NCI-H146 treated with DMSO at 0.1 percent for 48 hours (cell line): Measurements from ENCODE around the gene IRAK2.
A peak's percentile ranks its signal among the peaks of the same experiment; 100 is the strongest.

Experiments
- DNase-seq: peaks from one replicate; lab custom pipeline; 2025; ENCODE audit not compliant: unreplicated experiment; lab: John Stamatoyannopoulos, UW

Gene IRAK2

DNA sequence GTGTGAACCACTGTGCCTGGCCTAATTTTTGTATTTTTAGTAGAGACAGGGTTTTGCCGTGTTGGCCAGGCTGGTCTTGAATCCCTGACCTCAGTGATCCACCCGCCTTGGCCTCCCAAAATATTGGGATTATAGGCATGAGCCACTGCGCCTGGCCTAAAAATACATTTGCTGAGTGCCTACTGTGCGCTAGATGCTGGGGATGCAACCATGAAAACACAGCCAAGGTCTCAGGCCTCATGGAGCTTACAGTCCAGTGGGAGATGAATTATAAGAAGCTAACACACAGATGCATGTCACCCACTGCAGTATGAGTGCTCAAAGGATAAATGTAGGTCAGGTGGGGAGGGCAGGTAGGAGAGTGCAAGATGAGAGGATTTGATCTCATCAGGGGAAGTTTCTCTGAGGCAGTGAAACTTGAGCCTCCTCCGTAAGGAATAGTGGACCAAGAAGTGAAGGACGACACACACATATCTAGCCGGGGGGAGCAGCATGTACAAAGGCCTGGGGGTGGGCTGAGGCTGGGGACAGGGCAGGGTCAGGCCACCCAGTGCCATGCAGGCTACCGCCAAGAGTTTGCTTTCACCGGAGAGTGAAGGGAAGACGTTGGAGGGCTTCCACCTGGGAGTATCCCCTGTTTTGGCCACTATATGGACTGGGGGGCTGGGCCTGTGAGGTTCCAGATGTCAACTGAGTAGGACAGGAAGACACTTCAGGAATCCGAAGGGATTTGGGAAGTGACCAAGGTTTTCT is 24.3 kb downstream of the IRAK2 start:
- DNase-seq: no peak

DNA sequence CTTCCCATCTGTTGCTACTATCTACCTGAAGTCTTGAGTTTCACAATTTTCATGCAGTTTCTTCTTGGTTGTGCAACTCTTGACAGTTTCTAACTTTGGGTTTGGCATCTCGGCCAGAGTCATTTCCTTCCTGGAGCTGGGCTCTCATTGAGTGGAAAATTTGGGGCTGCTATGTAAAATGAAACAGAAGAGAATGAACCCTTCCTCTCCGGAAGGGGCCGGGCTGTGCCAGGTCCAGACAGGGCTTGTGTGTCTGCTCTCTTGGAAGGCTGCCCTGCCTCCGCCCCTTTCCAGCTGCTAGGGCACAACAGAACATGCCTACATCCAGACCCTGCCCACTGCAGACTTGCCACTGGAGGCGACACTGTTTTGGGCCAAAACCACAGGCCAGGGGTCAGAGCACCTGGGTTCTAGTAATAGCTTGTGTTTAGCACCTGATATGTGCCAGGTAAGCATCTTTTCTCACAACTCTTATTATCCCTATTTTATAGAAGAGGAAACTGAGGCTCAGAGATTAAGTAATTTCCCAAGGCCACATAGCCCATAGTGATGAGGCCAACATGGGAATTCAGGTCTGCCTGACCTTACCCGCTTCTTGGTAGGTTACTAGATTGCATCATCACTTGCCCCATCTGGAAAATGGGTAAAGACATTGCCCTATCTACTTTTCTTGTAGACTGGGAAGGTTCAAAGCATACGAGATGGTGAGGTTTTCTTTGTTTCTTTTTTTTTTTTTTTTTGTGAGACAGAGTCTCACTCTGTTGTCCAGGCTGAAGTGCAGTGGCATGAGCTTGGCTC is 25.0 kb downstream of the IRAK2 start:
- no peak for DNase-seq

DNA sequence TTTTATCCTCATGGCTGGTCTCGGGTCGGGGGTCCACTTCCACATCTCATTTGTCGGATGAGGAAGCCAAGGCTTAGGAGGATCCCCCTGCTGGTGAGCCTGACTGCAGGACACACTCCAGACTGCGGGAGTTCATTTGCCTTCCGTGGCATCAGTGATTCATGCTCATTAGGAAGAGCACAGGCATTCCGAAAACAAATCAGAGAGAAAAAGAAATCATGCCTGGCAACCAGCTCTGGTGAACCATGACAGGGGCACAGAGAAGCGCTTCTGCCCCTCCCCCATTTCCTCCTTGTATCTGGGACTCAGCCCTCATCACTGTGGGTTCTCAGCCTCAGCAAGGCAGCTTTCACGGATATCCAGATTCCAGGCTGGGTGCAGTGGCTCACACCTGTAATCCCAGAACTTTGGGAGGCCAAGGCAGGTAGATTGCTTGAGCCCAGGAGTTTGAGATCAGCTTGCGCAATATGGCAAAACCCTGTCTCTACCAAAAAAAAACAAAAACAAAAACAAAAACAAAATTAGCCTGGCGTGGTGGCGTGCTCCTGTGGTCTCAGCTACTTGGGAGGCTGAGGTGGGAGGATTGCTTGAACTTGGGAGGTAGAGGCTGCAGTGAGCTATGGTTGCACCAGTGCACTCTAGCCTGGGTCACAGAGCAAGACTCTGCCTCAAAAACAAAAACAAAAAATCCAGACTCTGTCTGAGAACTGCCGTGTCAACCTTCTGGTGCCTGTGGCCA is 28.4 kb downstream of the IRAK2 start:
- DNase-seq: no peak

DNA sequence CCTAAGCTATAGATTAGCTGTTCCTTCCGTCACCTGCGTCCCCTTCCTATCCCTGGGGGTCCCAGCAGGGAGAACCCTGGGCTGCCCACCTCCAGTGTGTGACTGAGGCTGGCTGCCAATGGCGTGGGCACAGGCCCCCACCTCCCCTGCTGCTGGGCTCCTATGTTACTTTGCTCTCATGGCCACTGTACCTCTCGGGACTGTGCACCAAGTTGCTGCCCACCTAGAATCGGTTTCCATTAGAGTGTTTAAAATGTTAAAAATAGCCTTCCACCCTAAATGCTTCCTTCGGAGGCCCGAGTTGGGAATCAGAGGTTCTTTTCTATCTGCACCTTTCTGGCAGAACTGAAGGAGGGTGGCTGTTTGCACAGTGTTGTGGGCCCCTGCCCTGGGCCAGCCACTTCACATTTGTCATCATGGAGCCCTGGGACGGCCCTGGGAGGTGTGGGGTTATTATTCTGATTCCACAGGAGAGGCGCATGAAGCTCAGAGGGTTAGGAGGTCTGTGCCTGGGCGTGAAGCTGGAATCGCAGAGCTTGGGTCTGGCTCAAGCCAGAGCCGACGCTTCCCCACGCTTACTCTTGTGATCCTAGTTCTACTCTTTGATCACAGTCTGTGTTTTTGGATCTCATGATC is 29.1 kb downstream of the IRAK2 start:
- DNase-seq: no peak

DNA sequence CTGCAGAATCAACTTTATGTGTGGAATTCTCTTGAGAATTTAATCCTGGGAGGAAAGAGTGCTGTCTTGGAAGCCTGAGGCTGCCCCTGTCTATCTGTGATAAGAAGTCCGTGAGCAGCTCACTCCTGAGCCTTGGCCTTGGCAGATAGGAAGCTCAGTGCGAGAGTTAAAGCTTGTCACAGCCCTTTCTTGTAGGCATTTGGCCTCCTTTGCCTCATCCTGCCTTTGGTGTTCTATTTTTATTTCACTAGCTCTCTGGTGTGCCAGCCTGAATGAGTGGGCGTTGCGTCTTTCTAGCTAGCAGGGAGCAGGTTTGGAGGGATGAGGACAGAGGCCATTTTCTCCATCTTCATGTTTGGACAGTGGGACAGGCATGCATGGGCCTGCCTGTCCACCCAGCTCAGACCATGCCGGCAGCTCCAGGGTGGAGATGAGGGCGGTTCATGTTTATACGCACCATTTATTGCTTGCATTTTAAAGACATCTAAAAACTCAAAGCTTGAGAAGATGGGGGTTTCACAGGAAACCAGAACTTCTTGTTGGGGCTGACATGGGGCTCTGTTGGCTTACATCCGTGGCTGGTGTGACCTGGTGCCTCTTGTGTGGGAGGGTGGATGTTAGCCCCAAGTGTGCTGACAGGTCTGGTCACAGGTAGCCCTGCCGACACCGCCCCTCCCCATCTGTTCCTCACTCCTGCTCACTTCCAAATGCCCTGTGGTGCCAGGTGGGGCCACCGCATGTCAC is 29.8 kb downstream of the IRAK2 start:
- no peak for DNase-seq

DNA sequence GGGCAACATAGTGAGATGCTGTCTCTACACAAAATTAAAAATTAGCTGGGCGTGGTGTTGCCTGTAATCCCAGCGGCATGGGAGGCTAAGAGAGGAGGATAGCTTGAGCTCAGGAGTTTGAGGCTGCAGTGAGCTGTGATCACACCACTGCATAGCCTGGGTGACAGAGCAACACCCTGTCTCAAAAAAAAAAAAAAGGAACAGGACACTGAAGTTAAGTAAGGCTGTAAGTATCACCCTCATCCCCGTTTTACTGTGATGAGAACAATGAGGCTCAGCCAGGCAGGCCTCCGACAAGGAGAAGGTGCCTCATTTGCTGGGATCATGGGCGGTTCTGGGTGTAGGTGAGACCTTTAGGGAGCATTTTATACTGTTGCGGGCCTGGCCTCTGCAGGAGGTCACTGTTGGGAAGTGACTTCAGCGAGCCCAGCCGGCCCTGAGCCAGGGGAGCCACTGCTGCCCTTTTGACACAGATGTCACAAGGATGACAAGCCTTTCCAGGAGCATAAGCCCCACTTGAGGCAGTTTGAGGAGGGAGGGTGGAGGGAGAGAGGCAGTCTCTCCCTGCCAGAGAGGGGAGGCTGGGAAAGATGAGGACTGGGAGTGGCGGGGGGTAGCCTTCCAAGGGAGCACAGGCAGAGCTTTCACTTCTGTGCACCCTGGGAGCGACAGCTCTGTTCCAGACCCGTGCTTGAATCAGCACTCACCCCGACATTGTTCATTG is 30.8 kb downstream of the IRAK2 start:
- no peak for DNase-seq

DNA sequence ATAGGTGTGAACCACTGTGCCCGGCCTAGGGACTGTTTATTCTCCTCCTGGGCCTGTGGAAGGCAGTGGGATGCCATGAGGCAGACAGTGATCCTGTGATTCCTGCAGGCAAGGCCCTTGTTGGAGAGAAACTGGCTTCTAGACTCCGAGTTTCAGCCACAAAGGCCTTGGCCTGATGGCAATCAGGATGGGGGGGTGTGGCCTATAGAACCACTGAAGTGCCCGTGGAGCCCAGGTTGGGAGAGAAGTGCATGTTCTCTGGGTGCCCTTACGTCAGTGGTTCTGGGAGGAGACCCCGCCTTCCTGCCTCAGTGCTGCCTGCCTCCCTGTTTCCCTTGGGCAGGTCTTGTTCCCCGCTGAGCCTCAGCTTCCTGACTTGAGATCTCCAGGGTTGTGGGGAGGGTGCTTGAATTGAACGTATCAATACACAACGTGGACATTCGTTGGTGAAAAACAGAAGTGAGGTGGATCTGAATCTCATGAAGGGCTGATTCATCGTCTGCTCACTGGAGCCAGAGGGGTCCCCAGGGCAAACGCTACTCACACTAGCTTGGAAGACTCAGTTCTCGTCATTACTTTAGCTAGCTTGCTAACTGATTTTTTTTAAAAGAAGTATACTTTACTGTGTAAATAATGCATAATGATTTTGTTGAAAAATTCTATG is 31.8 kb downstream of the IRAK2 start:
- DNase-seq: no peak

DNA sequence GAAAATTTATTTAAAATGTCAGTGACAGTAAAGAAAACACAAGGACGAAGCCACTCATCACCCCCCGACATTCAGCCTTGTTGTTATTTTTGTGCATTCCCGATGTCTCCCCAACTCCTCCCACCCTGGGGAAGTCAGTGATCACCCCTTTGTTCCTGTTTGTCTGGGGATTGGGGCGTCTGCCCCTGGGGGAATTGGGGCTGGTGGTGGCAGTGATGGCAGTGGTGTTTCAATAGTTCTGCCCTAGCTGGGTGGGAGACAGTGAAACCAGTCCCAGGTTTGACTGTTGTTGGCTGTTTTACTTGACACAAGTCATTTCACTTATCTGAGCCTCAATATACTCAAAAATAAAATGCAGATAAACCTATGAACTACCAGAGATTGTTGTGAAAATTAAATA is 33.5 kb downstream of the IRAK2 start:
- DNase-seq: no peak

DNA sequence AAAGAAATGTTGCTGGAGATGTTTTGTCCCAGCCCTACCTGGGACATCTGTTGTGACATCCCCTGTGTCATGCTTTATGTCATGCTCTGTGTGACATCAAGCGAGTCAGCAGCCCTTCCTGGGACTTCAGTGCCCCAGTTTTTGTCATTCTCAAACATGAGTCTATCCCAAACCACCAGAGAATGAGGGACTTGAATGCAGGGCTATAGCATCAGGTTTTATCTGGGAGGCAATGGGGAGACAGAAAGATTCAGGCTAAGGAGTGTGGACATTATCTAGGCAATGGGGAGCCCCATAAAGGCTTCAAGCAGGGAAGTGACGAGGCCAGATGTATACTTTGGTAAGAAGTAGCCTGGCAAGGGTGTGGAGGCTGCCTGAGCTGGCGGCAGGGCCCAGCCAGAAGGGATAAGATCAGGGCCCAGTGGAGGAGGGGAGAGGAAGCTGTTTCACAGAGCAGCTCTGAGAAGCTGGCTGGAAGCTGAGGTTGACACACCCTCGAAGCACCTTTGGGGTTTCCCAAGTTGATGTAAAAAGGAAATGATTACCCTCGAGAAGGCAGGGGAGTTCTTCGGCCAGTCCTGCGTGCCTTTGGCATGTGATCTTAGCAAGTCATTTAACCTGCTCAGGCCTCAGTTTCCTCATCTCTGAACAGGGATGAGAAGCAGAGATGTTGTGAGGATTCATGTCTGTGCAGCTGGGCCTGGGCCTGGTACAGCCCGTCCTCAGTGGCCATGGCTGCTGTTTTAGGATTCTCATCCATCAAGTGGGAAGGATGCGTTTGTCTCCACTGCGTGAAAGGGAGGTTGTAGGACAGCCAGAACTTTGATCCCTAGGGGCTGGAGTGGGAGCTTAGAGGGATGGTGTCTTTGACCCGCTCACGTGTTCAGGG is 34.3 kb downstream of the IRAK2 start:
- DNase-seq: no peak

DNA sequence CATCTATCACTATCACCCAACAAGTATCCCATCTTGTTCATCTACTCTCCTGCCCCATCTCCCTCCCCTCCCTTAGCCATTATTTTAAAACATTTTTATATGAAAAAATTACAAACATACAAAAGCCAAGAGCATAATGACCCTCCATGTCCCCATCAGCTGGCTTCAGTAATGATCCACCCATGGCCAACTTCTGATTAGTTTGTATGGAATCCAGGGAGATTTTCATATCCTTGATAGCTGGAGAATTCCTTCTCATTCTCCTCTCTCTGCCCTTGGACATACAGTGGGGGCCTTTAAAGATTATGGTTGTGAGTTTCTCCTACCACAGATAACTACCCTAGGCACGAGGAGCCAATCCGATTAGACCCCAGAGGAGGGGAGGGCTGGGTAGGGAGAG is 40.2 kb downstream of the IRAK2 start:
- DNase-seq: no peak

DNA sequence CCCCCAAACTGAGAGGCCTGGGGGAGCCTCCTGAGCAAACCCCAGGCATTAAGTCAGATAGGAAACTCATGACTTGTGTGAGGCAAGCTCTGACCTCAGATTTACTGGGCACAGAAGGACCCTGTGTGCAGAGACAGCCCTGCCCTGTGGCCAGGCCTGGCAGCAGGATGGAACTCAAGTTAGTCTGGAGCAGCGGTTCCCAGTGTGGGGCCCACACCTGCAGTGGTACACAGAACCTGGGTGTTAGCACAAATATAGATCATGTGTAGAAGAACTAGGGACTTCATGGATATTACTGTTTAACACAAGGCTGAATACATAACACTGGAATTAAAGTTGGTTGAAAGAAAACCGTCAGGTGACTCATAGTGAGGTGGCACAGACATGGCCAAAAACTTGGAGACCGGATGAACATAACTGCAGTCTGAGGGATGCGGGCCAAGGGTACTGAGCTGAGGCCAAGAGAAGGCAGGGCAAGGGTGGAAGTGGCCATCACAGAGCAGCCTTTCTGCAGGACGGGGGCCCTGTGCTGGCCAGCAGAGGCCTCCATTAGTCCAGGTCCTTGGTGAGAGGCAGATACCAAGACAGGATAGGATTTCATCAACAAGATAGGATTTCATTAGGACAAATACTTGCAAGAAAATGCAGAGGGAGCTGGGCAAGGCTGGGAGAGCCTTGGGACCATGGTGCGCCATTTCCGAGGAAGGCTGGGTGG is 40.9 kb downstream of the IRAK2 start:
- DNase-seq: no peak

DNA sequence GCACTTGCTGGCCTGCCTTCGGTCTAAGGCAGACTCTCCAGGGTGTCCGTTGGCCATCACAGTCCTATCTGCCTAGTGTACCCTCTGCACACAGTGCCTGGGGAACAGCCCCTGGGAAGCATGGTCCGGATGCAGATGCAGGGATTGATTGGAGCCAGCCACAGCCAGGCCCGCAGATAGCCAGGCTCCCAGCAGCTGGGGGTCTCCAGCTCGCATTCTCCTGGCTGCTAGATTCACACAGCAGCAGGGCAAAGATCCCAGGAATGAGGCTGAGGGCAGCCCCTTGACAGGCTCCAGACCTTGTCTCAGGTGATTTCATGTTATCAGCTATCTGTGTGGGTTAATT is 41.4 kb downstream of the IRAK2 start:
- no peak for DNase-seq

DNA sequence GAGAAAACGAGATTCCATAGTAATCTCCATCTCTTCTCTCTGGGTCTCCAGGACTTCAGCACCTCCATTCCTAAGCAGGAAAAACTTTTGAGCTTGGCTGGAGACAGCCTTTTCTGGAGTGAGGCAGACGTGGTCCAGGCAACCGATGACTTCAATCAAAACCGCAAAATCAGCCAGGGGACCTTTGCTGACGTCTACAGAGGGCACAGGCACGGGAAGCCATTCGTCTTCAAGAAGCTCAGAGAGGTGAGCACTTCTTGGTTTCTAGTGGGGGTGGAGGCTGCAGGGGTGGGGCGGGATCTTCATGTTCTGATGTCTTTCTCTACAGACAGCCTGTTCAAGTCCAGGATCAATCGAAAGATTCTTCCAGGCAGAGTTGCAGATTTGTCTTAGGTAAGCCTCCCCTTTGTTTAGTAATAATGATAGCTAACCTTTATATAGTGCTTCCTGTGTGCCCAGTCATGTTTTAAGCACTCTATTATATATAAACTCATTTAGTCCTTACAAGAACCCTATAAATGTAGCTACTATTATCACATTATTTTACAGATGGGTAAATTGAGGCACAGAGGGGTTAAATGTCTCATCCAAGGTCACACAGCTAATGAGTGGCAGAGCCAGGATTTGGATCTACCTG is 48.6 kb downstream of the IRAK2 start:
- no peak for DNase-seq

DNA sequence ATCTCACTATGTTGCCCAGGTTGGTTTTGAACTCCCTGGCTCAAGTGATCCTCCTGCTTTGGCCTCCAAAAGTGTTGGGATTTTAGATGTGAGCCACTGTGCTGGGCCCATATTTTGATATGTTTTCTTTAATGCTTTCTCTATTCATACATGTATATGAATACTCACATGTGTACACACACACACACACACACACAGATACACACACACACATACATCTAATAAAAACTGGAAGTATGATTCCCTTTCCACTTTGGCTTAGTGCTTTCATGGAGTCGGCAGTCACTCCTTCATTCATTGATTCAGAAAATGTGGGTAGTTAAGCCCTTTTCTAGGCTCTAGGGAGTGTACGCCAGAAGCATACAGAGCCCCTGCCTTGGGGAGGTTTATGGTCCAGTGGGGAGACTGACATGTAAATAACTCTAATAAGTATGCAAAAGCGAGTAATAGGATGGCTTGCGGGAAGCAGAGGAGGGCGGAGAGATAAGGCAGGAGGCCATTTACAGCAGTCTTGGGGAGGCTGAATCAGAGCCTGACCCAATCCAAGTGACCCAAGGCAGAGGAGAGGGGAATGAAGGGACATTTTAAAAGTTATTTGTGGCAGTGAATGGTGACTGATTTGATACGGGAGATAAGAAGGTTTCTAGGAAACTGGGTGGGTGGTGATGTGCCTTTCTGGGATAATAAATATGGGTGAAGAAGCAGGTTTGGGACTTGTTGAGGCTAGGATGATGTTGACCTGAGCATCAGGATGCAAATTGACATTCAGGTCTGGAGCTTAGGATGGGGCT is 51.1 kb downstream of the IRAK2 start:
- DNase-seq: no peak

DNA sequence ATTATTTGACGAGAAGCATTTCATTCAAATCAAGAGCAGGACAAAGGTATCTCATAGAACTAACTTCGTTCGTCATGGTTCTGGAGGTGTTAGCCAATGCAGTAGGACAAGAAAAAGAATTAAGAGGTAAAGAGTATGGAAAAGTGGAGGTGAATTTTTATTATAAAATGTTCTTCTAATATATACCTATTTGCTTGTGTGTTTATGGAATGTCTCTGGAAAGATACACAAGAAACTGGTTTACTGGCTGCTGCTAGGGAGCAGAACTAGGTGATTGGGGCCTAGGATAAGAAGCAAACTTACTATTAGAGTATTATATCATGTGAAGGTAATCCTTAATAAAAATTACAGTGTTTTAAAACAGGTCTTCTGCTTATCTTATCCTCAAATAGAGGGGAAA is 52.6 kb downstream of the IRAK2 start:
- DNase-seq: no peak

DNA sequence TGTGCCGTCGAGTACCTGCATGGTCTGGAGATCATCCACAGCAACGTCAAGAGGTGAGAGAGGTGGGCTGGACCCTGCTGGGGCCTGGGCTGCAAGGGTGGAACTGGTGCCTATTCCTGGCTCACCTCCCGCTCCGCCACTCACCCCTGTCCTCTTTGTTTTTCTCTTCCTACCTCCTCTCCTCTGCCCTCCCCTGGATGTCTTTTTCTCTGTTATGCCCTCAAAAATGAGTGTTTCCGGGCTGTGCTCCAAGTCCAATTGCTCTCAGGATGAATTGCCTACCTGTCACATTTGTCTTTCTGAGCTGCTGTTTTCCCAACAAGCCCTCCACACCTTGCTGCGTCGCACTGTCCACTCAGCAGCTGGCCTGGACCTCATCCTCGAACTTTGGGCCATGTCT is 55.0 kb downstream of the IRAK2 start:
- DNase-seq: peak; percentile 56
